ENCODE results near the gene BICD1.
A peak's percentile ranks its signal among the peaks of the same experiment; 100 is the strongest.

BICD1 gene

GRCh38 chr12:32362892-32363291, 256.2 kb downstream of the BICD1 start:
- DNase-seq: no peak

GRCh38 chr12:32365473-32366064, 258.9 kb downstream of the BICD1 start:
- DNase-seq: no peak

DNA sequence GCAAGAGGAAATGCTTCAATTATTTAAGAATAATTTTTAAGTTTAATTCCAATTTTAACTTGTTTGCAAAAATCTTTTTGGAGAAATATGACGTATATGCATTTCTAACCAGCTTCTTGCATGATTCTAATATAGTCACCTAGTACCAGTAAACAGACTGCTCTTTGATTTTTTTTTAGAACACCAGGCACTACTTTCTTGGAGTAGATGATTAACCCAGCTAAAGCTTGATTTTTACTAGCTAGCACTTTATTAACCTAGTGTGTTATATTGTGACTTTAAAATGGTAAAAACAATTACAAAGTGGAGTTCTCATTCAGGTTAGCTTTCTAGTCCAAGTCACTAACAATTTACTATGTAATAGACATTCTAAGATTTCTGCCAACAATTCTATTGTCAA, 260.1 kb downstream of the BICD1 start:
- DNase-seq: no peak

DNA sequence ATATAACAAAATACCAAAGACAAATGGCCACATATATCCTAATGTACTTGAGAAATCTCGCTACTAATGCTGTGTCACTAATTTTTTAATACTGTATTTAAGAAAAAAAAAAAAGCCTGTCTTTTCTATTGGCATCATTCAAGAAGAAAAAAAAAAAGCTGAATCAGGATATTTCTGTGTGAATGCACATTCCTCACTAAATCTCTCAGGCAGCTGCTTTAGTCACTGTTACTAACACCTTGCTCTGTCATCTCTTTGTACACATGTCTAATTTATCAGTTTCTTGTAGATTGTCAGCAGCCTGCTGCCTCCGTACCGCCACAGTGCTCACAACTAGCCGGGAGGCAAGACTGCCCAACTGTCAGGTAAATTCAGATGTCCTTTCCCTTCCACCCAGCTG, 260.7 kb downstream of the BICD1 start:
- no peak for DNase-seq

DNA sequence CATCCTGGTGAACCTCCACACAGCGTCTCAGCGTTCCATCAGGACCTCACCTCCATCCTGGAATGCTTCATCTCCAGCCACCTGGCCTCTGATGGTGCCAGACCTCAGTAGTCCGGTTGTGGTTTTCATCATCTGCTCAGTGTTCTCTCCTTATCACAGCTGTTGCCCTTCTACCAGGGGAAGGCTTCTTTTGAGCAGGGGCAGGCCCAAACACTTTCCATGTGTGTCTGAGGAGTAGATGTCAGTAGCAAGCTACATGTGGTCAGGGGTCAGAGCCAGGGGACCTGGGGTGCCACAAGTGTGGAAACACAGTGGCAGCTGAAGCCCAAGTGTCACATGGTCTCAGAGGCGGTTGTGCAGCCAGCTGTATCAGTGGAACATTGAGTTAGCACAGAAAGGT, 262.6 kb downstream of the BICD1 start:
- DNase-seq: no peak

DNA sequence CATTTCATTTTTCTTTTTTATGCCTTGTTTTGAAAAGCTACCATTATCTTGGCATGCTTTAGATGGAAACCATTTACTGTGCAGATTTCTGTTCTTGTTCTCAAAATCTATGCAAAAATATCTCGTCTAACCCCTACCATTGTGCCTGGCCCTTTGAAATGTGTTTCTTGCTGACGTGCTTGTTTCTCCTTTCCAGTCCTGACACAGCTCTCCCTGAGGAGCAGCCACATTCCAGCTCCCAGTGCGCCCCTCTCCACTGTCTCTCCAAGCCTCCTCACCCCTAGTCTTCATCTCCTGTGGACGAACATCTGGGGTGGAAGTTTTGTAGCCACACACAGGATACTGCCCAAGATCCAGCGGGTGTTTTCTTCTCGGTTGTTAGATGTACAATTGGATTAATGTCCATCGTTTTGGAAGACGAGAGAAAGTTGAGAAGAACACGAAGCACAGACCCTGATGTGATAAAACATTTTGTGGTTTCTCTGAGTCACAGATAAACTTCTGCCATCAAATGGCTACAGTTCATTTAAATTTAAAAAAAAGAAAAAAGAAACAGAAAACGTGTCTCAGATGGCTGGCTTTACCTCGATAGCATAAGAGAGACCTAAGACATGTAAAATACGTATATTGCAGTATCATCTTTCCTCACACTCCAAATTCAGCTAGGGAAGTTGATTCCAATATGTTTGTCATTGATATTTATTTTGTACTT, 270.9 kb downstream of the BICD1 start:
- DNase-seq: no peak

GRCh38 chr12:32379213-32379612, 272.6 kb downstream of the BICD1 start:
- DNase-seq: no peak

DNA sequence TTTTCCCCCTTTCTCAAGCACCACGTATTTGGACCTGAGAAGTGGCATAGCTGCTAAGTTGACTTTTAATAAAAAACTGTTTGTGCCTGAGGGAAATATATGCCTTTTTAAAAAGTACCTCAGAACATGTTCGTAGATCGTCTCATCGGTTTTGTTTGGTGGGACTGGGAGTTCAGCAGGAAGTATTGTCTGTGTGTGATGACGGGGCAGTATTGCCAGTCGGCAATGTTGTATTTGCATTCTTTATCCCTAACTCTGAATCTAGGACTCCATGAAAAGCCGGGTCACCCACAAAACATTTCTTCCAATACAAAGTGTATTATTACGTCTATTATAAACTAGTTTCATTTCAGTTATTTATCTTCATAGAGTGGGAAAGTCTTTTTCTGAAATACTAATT, 273.0 kb downstream of the BICD1 start:
- DNase-seq: no peak

GRCh38 chr12:32382226-32382625, 275.6 kb downstream of the BICD1 start:
- no peak for DNase-seq

GRCh38 chr12:32390572-32391219, 284.0 kb downstream of the BICD1 start:
- DNase-seq: no peak

DNA sequence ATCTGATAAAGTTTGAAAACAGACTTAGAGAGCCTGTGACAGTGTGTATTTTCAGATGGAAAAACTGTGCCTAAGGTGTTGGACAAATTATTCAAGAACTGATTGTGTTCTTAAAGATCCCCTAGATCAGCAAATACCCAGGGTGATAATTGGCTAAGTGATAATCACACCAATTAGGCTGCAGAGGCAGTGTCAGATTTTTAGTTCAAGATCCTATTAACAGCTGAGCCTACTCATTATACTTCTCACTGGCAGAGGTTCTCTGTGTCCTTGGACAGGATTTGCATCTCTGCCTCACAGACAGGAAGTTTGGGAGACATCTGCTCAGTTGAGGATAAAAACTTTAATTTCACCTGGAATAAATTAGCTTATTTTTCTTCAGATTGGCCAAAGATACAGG, 288.4 kb downstream of the BICD1 start:
- DNase-seq: no peak

DNA sequence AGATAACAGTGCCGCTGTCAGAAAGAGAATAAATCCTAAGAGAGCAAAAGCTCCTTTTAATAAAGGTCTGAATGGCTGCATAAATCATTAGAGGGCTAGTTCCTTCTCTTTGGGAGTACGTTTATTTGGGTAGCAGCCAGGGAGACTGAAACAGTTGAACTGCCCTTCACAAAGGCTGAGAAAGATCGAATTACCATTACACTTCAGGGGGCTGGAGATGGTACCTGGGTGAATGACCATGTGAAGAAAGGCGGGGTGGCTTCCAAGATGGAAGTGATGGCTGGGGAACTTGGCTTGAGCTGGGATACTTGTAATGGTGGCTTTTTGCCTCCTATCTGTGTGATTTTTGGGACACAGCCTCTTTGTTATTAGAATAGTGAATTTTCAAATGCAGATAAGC, 291.0 kb downstream of the BICD1 start:
- DNase-seq: no peak

GRCh38 chr12:32398181-32398580, 291.5 kb downstream of the BICD1 start:
- no peak for DNase-seq

DNA sequence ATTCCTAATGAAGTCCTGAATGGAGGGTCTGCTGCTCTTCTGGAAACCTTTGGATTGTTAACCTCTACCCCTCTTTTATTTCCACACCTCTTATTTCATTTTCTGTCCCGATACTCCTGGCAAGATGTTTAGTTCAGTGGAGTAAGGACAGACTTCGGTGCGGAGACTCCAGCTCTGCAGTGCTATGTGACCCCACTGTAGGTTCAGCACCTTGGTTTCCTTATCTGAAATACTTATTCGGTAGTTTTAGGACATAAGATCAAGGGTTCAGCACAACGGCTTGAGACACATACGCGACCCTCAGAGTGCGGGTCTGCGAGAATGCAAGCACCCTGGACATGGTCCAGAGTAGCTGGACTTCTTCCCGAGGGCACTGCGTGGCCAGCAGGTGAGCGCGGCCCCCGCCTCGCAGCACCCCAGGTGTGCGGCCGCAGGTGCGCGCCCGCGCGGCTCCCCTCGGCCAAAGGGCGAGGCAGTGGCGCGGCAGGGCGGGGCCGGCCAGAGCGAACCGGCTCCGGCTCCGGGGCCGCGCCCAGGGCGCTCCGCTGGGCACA, 292.2 kb downstream of the BICD1 start:
- DNase-seq: no peak

DNA sequence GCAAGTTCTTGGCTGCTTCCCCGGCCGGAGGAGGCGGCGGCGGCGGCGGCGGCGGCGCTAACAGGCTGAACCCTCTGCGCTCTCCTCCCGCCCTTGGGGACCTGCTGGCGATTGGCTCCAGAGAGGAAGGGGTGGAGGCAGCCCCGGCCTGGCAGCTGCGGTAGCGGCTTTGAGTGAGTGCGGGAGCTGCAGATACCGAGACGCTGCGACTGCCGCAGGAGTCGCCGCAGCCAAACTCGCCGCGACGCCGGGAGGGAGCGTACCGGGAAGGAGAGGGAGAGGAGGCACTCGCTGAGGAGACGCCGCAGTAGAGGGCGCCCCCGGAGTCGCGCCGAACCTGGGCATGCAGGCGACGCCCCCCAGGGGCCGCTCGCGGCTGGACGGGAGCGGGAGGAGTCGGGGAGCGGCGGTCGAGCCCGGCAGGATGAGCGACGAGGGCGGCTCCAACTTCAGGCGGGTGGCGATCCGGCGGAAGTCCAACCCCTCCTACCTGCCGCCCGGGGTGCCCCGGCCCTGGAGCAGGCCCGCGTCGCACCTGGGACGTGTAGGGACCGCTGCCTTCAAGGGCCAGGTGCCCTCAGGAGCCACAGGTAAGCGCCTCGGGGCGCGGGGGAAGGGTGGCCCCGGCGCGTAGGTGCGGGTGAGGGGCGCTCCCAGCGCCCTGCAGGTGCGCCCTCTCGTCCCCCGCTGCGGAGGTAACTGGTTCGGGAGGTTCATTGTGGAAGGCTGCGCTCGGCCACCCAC, 292.9 kb downstream of the BICD1 start, which contains the start of gene FGD4:
Gene FGD4, plus strand, starts transcription at position 189 of the 744 bp plus-strand sequence.
- DNase-seq: peak; percentile 19

- DNase-seq: no peak
These were observed 293.5 kb downstream of the BICD1 start for GRCh38 chr12:32400114-32400672.

GRCh38 chr12:32400866-32401265, 294.2 kb downstream of the BICD1 start:
- DNase-seq: no peak

GRCh38 chr12:32402170-32402569, 295.5 kb downstream of the BICD1 start:
- DNase-seq: no peak

DNA sequence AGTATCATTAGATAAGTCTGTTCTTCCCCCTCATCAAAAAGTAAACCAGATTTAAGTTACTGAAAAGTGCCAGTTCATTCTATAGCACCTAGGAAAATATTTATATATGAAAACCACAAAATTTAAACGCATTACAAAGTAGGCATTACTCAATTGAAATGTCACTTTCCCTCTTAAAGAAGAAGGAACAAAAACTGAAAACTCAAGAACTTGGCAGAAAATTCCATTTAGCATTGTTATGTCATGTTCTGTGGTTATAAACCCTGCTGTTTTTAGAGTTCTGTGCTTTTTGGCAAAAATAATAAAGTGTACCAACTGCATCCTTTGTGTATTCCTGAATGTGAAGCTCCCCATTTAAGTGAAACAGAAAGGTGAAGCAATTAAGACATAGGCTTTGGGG, 296.3 kb downstream of the BICD1 start:
- DNase-seq: no peak

GRCh38 chr12:32407795-32408194, 301.1 kb downstream of the BICD1 start:
- DNase-seq: no peak

GRCh38 chr12:32413412-32413811, 306.8 kb downstream of the BICD1 start:
- DNase-seq: no peak

DNA sequence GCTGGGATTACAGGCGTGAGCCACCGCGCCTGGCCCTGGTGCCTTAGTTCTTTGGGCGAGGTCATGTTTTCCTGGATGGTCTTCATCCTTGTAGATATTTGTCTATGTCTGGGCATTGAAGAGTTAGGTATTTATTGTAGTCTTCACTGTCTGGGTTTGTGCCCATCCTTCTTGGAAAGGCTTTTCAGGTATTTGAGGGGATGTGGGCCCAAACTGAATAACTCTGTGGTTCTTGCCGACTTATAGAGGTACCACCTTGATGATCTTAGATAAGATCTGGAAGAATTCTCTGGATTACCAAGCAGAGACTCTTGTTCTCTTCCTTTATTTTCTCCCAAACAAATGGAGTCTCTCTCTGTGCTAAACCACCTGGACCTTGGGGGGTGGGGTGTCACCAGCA, 311.6 kb downstream of the BICD1 start:
- no peak for DNase-seq
